NK-92 treated with Interleukin-12 subunit alpha and Interleukin-12 subunit beta, amount 100 ng/mL, for 24 hours (cell line): Measurements from ENCODE around the gene TERB1.

Source experiments
- DNase-seq: peaks from one replicate; lab custom pipeline; 2025; lab: John Stamatoyannopoulos, UW

Gene TERB1, protein sequence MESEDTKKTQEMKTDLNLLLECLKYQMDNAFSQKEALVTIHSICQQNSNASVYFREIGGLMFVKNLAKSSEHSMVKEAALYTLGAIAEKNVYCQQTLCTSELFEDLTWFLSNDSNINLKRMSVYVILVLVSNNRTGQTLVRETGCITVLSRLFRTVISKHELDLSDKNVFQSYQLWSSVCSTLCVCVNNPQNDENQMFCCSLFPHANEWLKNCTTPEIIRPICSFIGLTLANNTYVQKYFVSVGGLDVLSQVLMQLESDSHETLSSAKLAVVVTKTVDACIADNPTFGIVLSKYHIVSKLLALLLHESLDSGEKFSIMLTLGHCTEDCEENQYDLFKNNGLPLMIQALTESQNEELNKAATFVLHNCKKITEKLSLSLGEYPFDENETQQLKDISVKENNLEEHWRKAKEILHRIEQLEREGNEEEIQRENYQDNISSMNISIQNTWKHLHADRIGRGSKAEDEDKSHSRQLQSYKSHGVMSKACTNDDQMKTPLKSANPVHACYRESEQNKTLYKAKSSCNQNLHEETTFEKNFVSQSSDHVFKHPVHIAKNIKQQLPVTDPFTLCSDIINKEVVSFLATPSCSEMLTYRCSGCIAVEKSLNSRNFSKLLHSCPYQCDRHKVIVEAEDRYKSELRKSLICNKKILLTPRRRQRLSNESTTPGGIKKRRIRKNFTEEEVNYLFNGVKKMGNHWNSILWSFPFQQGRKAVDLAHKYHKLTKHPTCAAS

GRCh38 chr16:66801320-66802105 lies at the start of gene TERB1:
Gene TERB1, minus strand, starts transcription at chr16:66801584. Its CDS starts 4,786 bp downstream, at chr16:66796798.
- DNase-seq, result no peak

GRCh38 chr16:66850115-66850815 lies 48.9 kb upstream of the TERB1 start:
- no peak for DNase-seq

DNA sequence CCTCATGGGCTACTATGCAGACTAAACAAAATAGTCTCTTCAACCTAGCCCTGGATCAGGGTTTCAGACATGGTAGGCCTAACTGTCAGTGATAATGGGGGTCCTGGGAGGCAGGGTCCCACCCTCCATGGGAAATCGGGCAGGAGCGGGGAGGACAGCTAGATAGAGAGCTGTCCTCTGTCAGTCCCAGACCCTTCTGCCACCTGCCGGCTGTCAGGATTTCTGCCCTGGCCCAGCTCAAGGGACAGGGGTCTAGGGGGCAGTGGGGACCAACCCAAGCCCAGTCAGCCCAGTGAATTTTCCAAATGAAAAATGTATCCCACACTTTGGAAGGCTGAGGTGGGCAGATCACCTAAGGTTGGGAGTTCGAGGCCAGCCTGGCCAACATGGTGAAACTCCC lies 48.2 kb upstream of the TERB1 start:
- no peak for DNase-seq

DNA sequence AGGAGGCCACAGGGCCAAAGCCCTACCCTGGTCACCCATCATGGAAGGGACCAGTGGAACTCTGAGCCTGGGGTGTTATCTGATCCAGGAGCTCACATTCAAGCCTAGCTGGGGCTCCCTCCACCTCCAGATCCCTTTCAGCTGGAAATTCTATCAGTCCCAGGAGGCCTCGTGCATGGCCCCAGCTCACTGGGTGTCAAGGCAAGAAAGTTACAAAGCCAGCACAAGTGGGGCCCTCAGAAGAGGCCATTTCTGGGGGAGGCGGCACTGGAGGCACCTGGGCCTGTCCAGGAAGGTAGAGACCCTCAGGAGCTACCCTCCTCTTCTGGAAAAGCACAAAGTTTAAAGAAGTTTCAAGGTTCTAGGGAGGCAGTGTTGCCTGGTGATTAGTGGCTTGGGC lies 47.6 kb upstream of the TERB1 start:
- DNase-seq, result no peak

GRCh38 chr16:66848172-66848571 lies 46.8 kb upstream of the TERB1 start:
- DNase-seq, result no peak

DNA sequence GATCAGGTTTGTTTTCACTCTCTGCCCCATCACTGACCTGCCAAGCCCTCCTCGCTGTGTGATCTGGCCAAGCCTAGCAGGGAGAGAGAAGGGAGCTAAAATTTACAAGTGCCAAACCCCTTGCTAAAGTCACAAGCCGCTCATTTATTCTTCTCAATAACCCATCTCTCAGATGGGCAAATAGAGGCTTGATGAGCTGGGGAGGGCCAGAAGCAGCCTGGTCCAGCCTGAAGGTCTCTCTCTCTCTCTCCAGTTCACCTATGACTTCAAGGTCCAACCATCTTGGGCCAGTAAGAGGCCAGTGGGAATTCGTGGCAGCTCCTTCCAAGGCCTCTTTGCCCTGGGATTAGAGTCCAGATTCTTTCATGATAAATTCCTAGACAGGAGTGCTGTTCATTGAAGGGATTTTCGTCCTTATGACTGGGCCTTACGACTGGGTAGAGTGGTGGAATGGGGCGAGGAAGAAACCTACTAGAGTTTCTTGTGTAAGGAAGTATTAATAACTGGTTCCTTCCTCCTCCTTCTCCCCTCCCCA lies 46.2 kb upstream of the TERB1 start:
- DNase-seq, result no peak

GRCh38 chr16:66846831-66847230 lies 45.4 kb upstream of the TERB1 start:
- no peak for DNase-seq

DNA sequence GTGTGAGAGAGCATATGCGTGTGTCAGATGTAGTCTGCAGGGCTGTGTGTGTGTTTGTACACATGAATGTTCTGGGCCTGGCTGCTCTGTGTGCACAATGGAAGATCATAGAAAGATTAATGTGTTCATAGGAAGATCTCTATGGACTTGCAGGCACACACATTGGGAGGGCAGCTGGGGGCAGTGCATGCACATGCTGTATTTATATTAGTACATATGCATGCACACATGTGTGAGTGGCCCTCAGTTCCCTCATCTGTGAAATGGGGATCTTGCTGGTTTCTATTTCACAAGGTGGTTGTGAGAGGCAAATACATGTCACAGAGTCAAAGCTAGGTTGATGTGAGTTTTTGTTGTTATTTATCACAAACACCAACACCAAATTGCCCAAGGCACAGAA lies 44.9 kb upstream of the TERB1 start:
- no peak for DNase-seq

GRCh38 chr16:66845791-66846221 lies 44.4 kb upstream of the TERB1 start:
- DNase-seq, result no peak

GRCh38 chr16:66845080-66845410 lies 43.7 kb upstream of the TERB1 start:
- DNase-seq, result no peak

DNA sequence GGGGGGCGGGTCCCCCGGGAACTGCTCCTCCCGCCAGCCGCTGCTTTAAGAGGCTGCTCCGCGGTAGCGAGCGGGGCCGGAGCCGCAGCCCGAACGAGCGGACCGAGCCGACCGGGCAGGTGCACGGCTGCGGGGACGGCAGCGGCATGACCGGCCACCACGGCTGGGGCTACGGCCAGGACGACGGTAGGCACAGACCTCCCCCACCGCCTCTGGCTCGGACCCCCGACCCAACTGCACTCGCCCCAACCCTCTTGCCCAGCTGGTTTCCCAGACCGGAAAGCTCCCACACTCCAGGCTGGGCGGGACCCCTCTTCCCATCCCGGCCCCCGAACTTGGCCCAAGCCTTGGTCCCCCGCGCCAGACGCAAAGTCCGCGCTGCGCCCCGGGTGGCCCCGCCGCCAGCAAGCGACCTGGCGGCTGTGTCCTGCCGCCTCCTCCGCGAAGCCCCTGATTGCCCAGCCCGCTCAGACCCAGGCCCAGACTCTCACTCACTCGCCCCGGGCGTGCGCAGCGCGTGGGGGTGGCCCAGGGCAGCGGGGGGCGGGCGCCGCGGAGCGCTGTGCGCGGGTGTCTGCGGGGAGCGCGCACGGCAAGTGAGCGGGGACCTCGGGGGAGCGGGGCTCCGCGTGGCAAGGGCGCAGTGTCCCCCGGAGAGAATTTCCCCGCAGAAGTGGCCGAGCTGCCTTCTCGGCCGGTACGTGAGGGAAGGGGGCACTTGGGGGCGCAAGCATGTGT lies 43.1 kb upstream of the TERB1 start, which contains the start of gene CA7:
CA7 (plus strand) TSS at position 73 of the 738 bp plus-strand sequence; CDS start at position 147, 74 bp downstream.
- no peak for DNase-seq

- no peak for DNase-seq
Measured at GRCh38 chr16:66844009-66844341, 42.6 kb upstream of the TERB1 start.

- no peak for DNase-seq
Measured at GRCh38 chr16:66843191-66843590, 41.8 kb upstream of the TERB1 start.

DNA sequence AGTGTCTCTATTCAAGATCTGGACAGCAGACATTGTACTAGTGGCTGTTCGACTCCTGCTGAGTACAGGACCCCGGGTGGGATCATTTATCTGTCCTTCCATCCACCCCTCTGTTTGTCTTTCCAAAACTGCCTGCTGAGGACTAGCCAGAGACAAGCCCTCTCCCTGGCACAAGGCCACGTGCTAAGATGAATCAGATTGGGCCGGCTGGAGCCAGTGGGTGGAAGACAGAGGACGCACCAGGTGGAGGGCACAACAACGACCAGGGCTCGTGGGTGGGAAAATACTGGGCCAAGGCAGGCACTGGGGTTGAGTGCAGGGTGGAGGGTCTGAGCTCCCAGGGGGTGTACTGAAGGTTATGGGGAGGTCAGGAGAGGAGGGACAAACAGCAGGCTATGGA lies 41.4 kb upstream of the TERB1 start:
- DNase-seq, result no peak

DNA sequence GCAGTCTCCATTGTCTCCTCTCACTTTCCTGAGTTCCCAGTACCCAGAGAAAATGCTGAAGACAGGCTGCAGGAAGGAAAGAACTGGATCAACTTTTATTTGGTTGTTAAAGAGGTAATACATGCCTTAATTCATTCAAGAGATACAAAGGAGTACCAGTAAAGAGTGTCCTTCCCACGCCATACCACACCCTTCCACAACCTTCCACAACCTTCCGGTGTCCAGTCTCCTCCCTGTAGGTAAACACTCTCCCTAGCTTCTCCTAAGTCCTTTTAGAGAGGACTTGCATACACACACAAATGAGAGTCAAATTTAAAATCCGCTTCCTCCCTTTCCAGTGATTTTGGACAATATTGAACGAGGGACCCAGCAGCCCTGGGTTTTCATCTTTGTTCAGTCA lies 40.0 kb upstream of the TERB1 start:
- DNase-seq, result no peak

- no peak for DNase-seq
Measured at GRCh38 chr16:66840883-66841282, 39.5 kb upstream of the TERB1 start.

DNA sequence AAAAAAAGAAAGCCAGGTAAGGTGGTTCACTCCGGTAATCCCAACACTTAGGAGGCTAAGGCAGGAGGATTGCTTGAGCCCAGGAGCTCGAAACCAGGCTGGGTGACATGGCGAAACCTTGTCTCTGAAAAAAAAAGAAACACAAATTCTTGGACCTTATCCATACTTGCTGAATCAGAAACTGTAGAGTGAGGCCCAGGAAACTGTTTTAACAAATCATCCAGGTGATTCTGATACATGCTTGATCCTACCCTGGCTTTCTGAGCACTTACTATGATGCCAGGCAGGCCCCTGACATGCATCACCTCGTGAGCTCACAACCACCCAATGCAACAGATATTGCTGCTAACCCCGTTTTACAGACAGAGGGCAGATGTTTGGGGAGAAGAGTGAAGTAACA lies 33.4 kb upstream of the TERB1 start:
- no peak for DNase-seq

DNA sequence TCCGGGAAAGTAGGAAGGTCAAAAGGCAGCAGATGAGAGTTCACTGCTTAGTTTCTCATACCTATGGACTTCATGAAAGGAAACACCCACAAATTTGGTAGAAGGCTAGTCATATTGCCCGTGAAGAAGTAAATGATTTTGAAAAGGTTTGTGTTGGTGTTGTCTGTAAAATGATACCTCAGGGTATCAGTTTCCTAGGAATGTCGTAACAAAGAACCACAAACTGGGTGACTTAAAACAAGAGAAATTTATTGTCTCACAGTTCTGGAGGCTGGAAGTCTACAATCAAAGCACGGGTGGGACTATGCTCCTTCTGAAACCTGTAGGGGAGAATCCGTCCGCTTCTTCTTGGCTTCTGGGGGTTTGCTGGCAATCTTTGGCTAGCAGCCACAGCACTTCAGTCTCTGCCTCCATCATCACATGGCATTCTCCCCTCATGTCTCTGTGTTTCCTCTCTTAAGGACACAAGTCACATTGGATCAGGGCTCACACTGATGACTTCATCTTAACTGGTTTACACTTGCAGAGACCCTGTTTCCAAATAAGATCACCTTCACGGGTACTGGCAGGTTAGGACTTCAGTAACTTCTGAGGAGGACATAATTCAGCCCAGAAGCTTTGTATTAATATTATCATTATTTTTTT lies 31.4 kb upstream of the TERB1 start:
- no peak for DNase-seq

DNA sequence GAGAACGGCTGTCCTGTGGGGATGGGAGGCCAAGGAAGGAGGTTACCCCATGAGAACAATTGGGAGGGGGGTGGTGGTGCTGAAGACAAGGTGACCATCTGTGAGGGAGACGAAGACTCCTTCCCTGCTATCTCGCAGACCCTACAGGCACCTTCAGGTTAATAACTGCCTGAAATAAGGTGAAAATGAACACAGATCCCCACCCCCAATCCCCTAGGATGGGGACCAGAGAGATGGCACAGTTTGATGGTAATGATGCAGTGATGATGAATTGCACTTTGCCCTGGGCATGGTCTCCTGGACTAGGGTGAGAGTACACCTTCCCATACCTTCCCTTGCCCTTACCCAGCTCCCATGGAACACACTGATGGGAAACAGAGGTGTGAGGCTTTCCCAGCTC lies 30.8 kb upstream of the TERB1 start:
- no peak for DNase-seq
